Left ventricle myocardium inferior (tissue), 1 donor: Measurements from ENCODE around the gene ELF4. TPM values are rescaled to one million over a fixed set of nuclear protein-coding genes. Genes with fewer than 3 reads are reported as not detected.

Source experiments
- DNase-seq: peaks from one replicate; pipeline ENCODE4 v3.0.0-alpha.2; 2020
- H3K27ac ChIP-seq: fragments of 200-600 bp; replicated peaks from 2 replicates; pipeline ENCODE4 v1.8.0; 2021
- H3K27me3 ChIP-seq: fragments of 200-600 bp; 2 replicates; pipeline ENCODE4 v1.8.0; 2021; ENCODE audit warnings: low read depth
- H3K36me3 ChIP-seq: fragments of 200-600 bp; 2 replicates; pipeline ENCODE4 v1.8.0; 2021
- H3K4me1 ChIP-seq: fragments of 200-600 bp; 2 replicates; pipeline ENCODE4 v1.8.0; 2021
- H3K4me3 ChIP-seq: fragments of 200-600 bp; 2 replicates; pipeline ENCODE4 v1.8.0; 2021; ENCODE audit warnings: mild to moderate bottlenecking, moderate library complexity
- H3K9me3 ChIP-seq: fragments of 200-600 bp; replicated peaks from 2 replicates; pipeline ENCODE4 v1.8.0; 2021
- intact Hi-C: fragments of 100-400 bp; cut with micrococcal nuclease; formaldehyde crosslinking; loops from one replicate; pipeline ENCODE4 v1.11.0; 2022
- total RNA-seq: library from RNA; stranded (reverse); fragmentation: NEBNext Ultra II Directional; extraction: Animal tissue kit (Norgen Biotek cat#: 25700); gene quantifications from one replicate; pipeline ENCODE4 v1.2.1, GENCODE V29; 2021
- TF ChIP-seq, protein P1 (sequence below): fragments of 200-600 bp; IDR thresholded peaks from 2 replicates; pipeline ENCODE4 v1.8.0; 2021; ENCODE audit warnings: antibody characterized with exemption, mild to moderate bottlenecking, borderline replicate concordance
- donor health status: DM: no; HTN: yes; CAD: no; lungs with severe emphysema.

ELF4 gene
- total RNA-seq, 1 donor from 2014 or later = 2.2 TPM

DNA sequence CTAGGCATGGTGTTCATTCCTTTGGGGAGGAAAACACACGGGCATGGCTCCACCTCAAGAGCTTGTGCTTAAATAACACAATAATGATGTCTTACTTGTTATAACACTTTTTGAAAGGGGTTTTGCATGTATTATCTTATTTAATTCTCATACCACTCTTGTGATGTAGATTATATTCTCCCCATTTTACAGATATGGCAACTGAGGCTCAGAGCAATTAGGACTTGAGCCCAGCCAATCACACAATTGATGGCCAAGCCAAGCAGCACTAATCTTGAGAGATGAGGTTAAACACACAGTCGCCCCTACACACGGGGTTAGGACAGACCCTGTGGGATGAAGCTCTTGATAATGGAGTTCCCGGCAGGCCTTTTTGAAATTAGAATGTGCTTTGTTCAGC is 82.7 kb downstream of the ELF4 start:
- TF ChIP-seq, protein P1, sequence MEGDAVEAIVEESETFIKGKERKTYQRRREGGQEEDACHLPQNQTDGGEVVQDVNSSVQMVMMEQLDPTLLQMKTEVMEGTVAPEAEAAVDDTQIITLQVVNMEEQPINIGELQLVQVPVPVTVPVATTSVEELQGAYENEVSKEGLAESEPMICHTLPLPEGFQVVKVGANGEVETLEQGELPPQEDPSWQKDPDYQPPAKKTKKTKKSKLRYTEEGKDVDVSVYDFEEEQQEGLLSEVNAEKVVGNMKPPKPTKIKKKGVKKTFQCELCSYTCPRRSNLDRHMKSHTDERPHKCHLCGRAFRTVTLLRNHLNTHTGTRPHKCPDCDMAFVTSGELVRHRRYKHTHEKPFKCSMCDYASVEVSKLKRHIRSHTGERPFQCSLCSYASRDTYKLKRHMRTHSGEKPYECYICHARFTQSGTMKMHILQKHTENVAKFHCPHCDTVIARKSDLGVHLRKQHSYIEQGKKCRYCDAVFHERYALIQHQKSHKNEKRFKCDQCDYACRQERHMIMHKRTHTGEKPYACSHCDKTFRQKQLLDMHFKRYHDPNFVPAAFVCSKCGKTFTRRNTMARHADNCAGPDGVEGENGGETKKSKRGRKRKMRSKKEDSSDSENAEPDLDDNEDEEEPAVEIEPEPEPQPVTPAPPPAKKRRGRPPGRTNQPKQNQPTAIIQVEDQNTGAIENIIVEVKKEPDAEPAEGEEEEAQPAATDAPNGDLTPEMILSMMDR = no peak
- H3K4me3 ChIP-seq = no peak overlapping the region
- no peaks in the 10 kb centered on the region for H3K9me3 ChIP-seq
- H3K27me3 ChIP-seq = no peaks in the 10 kb centered on the region
- intact Hi-C loops = loop anchor here (10.0 kb wide), 1 partner anchor 103 kb away; no protein-coding TSS in a partner anchor
- no peak overlapping the region for H3K27ac ChIP-seq
- peaks cover 4% of the 10 kb centered on the region for H3K4me1 ChIP-seq
- peaks cover 59% of the 10 kb centered on the region for H3K36me3 ChIP-seq
- no peak for DNase-seq

DNA sequence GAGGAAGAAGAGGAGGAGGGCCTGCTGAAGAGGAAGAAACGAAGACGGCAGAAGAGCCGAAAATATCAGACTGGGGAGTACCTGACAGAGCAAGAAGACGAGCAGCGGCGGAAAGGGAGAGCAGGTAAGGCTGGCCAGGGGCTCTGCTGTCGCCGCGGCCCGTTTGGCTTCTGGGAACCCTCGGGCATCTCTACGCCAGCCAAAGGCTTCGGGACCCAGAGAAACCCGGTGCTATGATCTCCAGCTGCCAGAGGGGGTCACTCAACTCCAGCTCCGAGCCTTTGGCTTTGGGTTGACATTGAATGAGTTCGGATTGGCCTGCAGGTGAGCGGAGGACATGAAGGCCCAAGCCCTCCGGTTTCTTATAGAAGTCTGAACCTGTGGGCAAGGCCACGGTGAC is 85.0 kb downstream of the ELF4 start:
- Histone ChIP-seq H3K4me3 (no peak overlapping the region), H3K9me3 (no peaks in the 10 kb centered on the region), H3K4me1 (peaks cover 4% of the 10 kb centered on the region), H3K27ac (no peak overlapping the region), H3K36me3 (peaks cover 52% of the 10 kb centered on the region), H3K27me3 (no peaks in the 10 kb centered on the region)
- DNase-seq = no peak
- TF ChIP-seq, protein P1 = no peak
- intact Hi-C loops = loop anchor here (10.0 kb wide), 1 partner anchor 100 kb away; no protein-coding TSS in a partner anchor

DNA sequence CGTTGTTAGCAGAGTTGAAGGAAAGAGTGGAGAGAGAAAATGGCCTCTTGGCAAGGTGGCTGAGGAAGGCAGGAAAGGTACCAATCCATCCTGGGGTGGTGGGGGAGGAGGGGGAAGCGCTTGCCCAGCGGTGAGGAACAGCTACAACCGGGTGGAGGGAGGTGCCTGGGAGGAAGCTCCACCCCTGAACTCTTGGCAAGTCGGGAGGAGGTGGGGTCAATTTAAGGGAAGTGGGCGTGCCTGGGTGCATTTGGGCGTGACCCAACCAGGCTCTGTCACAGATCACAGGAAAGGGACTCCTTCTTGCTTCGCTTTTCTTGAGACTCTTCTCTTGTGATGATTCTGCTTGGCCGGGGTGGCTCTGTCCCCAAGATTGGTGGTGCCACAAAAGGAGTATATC is 86.2 kb downstream of the ELF4 start:
- Histone ChIP-seq H3K36me3 (peaks cover 41% of the 10 kb centered on the region), H3K9me3 (no peaks in the 10 kb centered on the region), H3K27me3 (no peaks in the 10 kb centered on the region), H3K4me1 (peaks cover 14% of the 10 kb centered on the region), H3K4me3 (no peak overlapping the region), H3K27ac (peak overlapping the region; percentile 48)
- intact Hi-C loops = loop anchor here (10.0 kb wide), 1 partner anchor 99 kb away; no protein-coding TSS in a partner anchor
- TF ChIP-seq, protein P1 = no peak
- peak; percentile 78 for DNase-seq

DNA sequence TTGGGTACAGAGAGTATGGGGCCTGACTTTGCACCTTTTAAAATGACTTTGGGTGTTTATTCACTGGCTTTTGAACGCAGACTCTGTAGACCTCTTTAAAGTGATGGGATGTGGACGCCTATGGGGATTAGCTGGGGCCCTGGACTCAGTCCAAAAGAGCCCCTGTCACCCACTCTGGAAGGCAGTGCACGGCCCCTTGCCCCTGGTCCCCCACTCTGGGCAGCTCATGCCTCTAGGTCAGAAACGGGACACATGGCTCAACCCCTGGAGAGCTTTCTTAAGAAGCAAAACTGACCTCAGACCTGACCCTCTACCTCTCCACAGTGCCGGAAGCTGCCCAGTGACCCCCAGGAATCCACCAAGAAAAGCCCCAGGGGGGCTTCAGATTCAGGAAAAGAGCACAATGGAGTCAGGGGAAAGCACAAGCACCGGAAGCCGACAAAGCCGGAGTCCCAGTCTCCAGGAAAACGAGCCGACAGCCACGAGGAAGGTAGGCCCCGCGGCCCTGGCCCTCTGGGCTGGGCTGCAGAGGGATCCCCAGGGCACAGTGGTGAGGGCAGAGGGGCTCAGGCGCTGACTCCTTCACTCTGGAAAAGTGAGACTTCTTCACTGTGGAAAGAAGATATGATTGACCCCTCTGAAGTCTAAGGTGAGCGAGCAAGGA is 89.5 kb downstream of the ELF4 start:
- Histone ChIP-seq H3K9me3 (no peaks in the 10 kb centered on the region), H3K27ac (peak overlapping the region; percentile 30), H3K4me3 (no peak overlapping the region), H3K4me1 (peaks cover 25% of the 10 kb centered on the region), H3K27me3 (no peaks in the 10 kb centered on the region), H3K36me3 (peaks cover 24% of the 10 kb centered on the region)
- TF ChIP-seq, protein P1 = no peak
- DNase-seq = no peak
- intact Hi-C loops = loop anchor here (10.0 kb wide), 1 partner anchor 96 kb away; no protein-coding TSS in a partner anchor

DNA sequence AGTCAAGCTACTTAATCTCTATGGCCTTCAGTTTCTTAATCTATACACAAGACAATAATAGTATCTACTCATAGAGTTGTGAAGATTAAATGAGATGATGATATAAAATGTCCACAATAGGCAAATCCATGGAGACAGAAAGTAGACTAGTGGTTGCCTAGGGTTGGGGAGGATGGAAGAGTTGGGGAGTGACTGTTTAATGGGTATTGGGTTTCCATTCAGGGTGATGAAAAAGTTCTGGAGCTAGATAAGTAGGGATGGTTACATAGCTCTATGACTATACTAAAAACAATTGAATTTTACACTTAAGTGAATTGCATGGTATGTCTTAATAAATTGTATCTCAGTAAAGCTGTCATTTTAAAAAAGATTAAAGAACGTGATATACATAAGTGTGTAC is 92.2 kb downstream of the ELF4 start:
- no peak overlapping the region for H3K4me3 ChIP-seq
- peaks cover 16% of the 10 kb centered on the region for H3K36me3 ChIP-seq
- intact Hi-C loops = no loop called here
- TF ChIP-seq, protein P1 = no peak
- no peaks in the 10 kb centered on the region for H3K9me3 ChIP-seq
- H3K27ac ChIP-seq = no peak overlapping the region
- no peaks in the 10 kb centered on the region for H3K27me3 ChIP-seq
- peaks cover 21% of the 10 kb centered on the region for H3K4me1 ChIP-seq
- DNase-seq = no peak
